HG02763 (cell line): ENCODE measurements around the gene UCHL3.

ENCODE experiments used
- ATAC-seq: cut with Tn5 transposase; IDR thresholded peaks from one replicate; pipeline ENCODE4 v1.9.1; 2021; ENCODE audit warnings: mild to moderate bottlenecking, moderate library complexity; ENCODE audit not compliant: unreplicated experiment

UCHL3 gene

GRCh38 chr13:75618308-75618707 is 68.7 kb downstream of the UCHL3 start:
- ATAC-seq = no peak

- no peak for ATAC-seq
Observed at GRCh38 chr13:75620020-75620419, 70.4 kb downstream of the UCHL3 start.

GRCh38 chr13:75621147-75621546 is 71.6 kb downstream of the UCHL3 start:
- ATAC-seq = no peak

GRCh38 chr13:75628801-75629200 is 79.2 kb downstream of the UCHL3 start:
- no peak for ATAC-seq

- ATAC-seq = no peak
Observed at GRCh38 chr13:75633285-75633684, 83.7 kb downstream of the UCHL3 start.

- no peak for ATAC-seq
Observed at GRCh38 chr13:75635101-75635827, 85.7 kb downstream of the UCHL3 start.

GRCh38 chr13:75635828-75636435 is 86.3 kb downstream of the UCHL3 start, which contains the start of gene LMO7:
TSS of gene LMO7 (plus strand) at chr13:75636330. CDS start at chr13:75636658, 328 bp downstream.
- peak; percentile 60 for ATAC-seq

GRCh38 chr13:75636436-75637180 is 87.0 kb downstream of the UCHL3 start:
- peak; percentile 51 for ATAC-seq

GRCh38 chr13:75637181-75637750 is 87.7 kb downstream of the UCHL3 start:
- no peak for ATAC-seq

- ATAC-seq = no peak
Observed at GRCh38 chr13:75639454-75639853, 89.9 kb downstream of the UCHL3 start.

- no peak for ATAC-seq
Observed at GRCh38 chr13:75641026-75641425, 91.4 kb downstream of the UCHL3 start.

- ATAC-seq = no peak
Observed at GRCh38 chr13:75643182-75643581, 93.6 kb downstream of the UCHL3 start.

GRCh38 chr13:75643693-75644092 is 94.1 kb downstream of the UCHL3 start:
- ATAC-seq = no peak

- no peak for ATAC-seq
Observed at GRCh38 chr13:75645141-75645540, 95.5 kb downstream of the UCHL3 start.

GRCh38 chr13:75647126-75647784 is 97.7 kb downstream of the UCHL3 start:
- ATAC-seq = peak; percentile 78

- ATAC-seq = no peak
Observed at GRCh38 chr13:75648446-75648845, 98.9 kb downstream of the UCHL3 start.

GRCh38 chr13:75651013-75651412 is 101.4 kb downstream of the UCHL3 start:
- no peak for ATAC-seq

GRCh38 chr13:75652726-75653125 is 103.1 kb downstream of the UCHL3 start:
- ATAC-seq = no peak
